ENCODE measurements around the gene FAM3B.
"Not testable (repeated sequence)": the region's sequence is repeated elsewhere in the genome, so short reads cannot be mapped to it uniquely, and the experiment has no call there.

Gene FAM3B

GRCh38 chr21:41316200-41317062 is at the start of gene FAM3B:
Gene FAM3B, plus strand, starts transcription at chr21:41316801. Its CDS starts 79 bp downstream, at chr21:41316880.
- DNase-seq (ENCODE audit: low spot score): peak; percentile 88

- no peak for DNase-seq (ENCODE audit: low spot score)
Measured at GRCh38 chr21:41267346-41267745, 49.3 kb upstream of the FAM3B start.

- DNase-seq (ENCODE audit: low spot score): no peak
Measured at GRCh38 chr21:41269535-41269934, 47.1 kb upstream of the FAM3B start.

- no peak for DNase-seq (ENCODE audit: low spot score)
Measured at GRCh38 chr21:41277196-41277595, 39.4 kb upstream of the FAM3B start.

GRCh38 chr21:41277846-41278245 is 38.8 kb upstream of the FAM3B start:
- no peak for DNase-seq (ENCODE audit: low spot score)

- no peak for DNase-seq (ENCODE audit: low spot score)
Measured at GRCh38 chr21:41280115-41280919, 36.3 kb upstream of the FAM3B start.

- no peak for DNase-seq (ENCODE audit: low spot score)
Measured at GRCh38 chr21:41282412-41282811, 34.2 kb upstream of the FAM3B start.

GRCh38 chr21:41283211-41283818 is 33.3 kb upstream of the FAM3B start:
- DNase-seq (ENCODE audit: low spot score): peak; percentile 82

- DNase-seq (ENCODE audit: low spot score): no peak
Measured at GRCh38 chr21:41289431-41289830, 27.2 kb upstream of the FAM3B start.

GRCh38 chr21:41290106-41290799 is 26.3 kb upstream of the FAM3B start:
- DNase-seq (ENCODE audit: low spot score): no peak

- DNase-seq (ENCODE audit: low spot score): no peak
Measured at GRCh38 chr21:41294548-41295231, 21.9 kb upstream of the FAM3B start.

- no peak for DNase-seq (ENCODE audit: low spot score)
Measured at GRCh38 chr21:41295721-41296254, 20.8 kb upstream of the FAM3B start.

- no peak for DNase-seq (ENCODE audit: low spot score)
Measured at GRCh38 chr21:41302976-41303375, 13.6 kb upstream of the FAM3B start.

GRCh38 chr21:41304068-41304720 is 12.4 kb upstream of the FAM3B start:
- DNase-seq (ENCODE audit: low spot score): no peak

GRCh38 chr21:41307219-41307618 is 9.4 kb upstream of the FAM3B start:
- DNase-seq (ENCODE audit: low spot score): no peak

- not testable (repeated sequence) for DNase-seq (ENCODE audit: low spot score)
Measured at GRCh38 chr21:41313285-41314164, 3.1 kb upstream of the FAM3B start.

GRCh38 chr21:41315726-41316125 is 875 bp upstream of the FAM3B start:
- DNase-seq (ENCODE audit: low spot score): no peak

- no peak for DNase-seq (ENCODE audit: low spot score)
Measured at GRCh38 chr21:41317063-41317392, 427 bp downstream of the FAM3B start.

GRCh38 chr21:41317458-41317857 is 857 bp downstream of the FAM3B start:
- DNase-seq (ENCODE audit: low spot score): no peak

GRCh38 chr21:41318218-41318617 is 1.6 kb downstream of the FAM3B start:
- DNase-seq (ENCODE audit: low spot score): no peak
